Measurements from ENCODE around the gene CCDC167.

GRCh38 chr6:37506479-37506878 lies 6.8 kb upstream of the CCDC167 start:
- no peak for TF ChIP-seq REST (IDR thresholded peaks at IDR 0.05; ENCODE audit: borderline replicate concordance)
- TF ChIP-seq, protein P1, sequence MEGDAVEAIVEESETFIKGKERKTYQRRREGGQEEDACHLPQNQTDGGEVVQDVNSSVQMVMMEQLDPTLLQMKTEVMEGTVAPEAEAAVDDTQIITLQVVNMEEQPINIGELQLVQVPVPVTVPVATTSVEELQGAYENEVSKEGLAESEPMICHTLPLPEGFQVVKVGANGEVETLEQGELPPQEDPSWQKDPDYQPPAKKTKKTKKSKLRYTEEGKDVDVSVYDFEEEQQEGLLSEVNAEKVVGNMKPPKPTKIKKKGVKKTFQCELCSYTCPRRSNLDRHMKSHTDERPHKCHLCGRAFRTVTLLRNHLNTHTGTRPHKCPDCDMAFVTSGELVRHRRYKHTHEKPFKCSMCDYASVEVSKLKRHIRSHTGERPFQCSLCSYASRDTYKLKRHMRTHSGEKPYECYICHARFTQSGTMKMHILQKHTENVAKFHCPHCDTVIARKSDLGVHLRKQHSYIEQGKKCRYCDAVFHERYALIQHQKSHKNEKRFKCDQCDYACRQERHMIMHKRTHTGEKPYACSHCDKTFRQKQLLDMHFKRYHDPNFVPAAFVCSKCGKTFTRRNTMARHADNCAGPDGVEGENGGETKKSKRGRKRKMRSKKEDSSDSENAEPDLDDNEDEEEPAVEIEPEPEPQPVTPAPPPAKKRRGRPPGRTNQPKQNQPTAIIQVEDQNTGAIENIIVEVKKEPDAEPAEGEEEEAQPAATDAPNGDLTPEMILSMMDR (IDR thresholded peaks at IDR 0.05; ENCODE audit: poor library complexity, severe bottlenecking): no peak
- TF ChIP-seq EP300 (conservative IDR thresholded peaks at IDR 0.05; ENCODE audit: poor library complexity, severe bottlenecking): no peak
- TF ChIP-seq EZH2 (IDR thresholded peaks at IDR 0.05; ENCODE audit: borderline replicate concordance, insufficient read depth, low read length, poor library complexity, severe bottlenecking): no peak
- no peak for TF ChIP-seq MXI1 (conservative IDR thresholded peaks at IDR 0.05; ENCODE audit: poor library complexity, severe bottlenecking)
- TF ChIP-seq SMC3 (conservative IDR thresholded peaks at IDR 0.05; ENCODE audit: poor library complexity): no peak
- TF ChIP-seq POLR2AphosphoS5 (IDR thresholded peaks at IDR 0.05): no peak
- TF ChIP-seq TAF1 (IDR thresholded peaks at IDR 0.05; ENCODE audit: low read depth): no peak
- TF ChIP-seq RAD21 (conservative IDR thresholded peaks at IDR 0.05): no peak

Measured in neural cell (in vitro differentiated cells).